ACC112 (cell line): ENCODE measurements around the gene GFI1.
"Not testable (repeated sequence)": the region's sequence is repeated elsewhere in the genome, so short reads cannot be mapped to it uniquely, and the experiment has no call there.

ENCODE experiments used
- H2AFZ ChIP-seq: fragments of 200-600 bp; sonication (generic); one replicate; pipeline ENCODE4 v1.6.0; 2017; ENCODE audit warnings: antibody characterized with exemption, low read length; ENCODE audit not compliant: unreplicated experiment
- H3K27ac ChIP-seq: fragments of 200-600 bp; sonication (generic); 2 replicates; pipeline ENCODE4 v1.5.1; 2014; ENCODE audit warnings: low read depth, mild to moderate bottlenecking, antibody characterized with exemption, low read length, moderate library complexity
- H3K27me3 ChIP-seq: fragments of 200-600 bp; sonication (generic); 2 replicates; pipeline ENCODE4 v1.6.1; 2014; ENCODE audit warnings: mild to moderate bottlenecking, antibody characterized with exemption, low read length, moderate library complexity, mixed read lengths; ENCODE audit not compliant: insufficient read depth
- H3K36me3 ChIP-seq: fragments of 200-600 bp; sonication (generic); 2 replicates; pipeline ENCODE4 v1.6.1; 2016; ENCODE audit warnings: mild to moderate bottlenecking, antibody characterized with exemption, low read length, moderate library complexity, mixed read lengths; ENCODE audit not compliant: insufficient read depth
- H3K4me1 ChIP-seq: fragments of 200-600 bp; sonication (generic); one replicate; pipeline ENCODE4 v1.6.1; 2016; ENCODE audit warnings: low read length, mixed read lengths; ENCODE audit not compliant: insufficient read depth, unreplicated experiment, control insufficient read depth
- H3K4me3 ChIP-seq: fragments of 200-600 bp; sonication (generic); 2 replicates; pipeline ENCODE4 v1.5.1; 2014; ENCODE audit warnings: mild to moderate bottlenecking, low read depth, low read length
- H3K79me2 ChIP-seq: fragments of 200-600 bp; sonication (generic); one replicate; pipeline ENCODE4 v1.6.0; 2016; ENCODE audit warnings: low read length; ENCODE audit not compliant: control insufficient read depth, unreplicated experiment, insufficient read depth

Gene GFI1

DNA sequence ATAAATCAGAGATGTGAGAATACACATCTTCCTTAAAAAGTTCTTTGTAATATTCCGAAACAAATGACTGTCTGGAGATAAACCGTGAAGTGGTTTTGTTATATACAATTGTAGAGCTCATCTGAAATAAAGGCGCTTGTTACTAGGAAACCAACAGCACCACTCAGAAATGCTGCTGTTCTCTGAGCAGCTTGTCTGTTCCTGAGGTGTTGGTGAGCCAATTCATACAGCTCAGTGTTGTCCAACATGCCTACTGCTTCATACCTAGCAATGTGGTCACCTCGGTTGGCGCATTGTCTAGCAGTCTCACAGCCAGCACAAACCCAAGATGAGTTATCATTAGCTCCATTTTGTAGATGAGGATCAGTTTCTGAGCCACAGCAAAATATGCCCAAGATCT, 44.4 kb downstream of the GFI1 start:
- no peak overlapping the region for H3K4me3 ChIP-seq
- no peak overlapping the region for H3K27ac ChIP-seq
- H3K27me3 ChIP-seq, result no peaks in the 10 kb centered on the region
- no peaks in the 10 kb centered on the region for H3K36me3 ChIP-seq
- no peaks in the 10 kb centered on the region for H3K79me2 ChIP-seq
- H2AFZ ChIP-seq, result no peak overlapping the region
- H3K4me1 ChIP-seq, result peaks cover 21% of the 10 kb centered on the region

DNA sequence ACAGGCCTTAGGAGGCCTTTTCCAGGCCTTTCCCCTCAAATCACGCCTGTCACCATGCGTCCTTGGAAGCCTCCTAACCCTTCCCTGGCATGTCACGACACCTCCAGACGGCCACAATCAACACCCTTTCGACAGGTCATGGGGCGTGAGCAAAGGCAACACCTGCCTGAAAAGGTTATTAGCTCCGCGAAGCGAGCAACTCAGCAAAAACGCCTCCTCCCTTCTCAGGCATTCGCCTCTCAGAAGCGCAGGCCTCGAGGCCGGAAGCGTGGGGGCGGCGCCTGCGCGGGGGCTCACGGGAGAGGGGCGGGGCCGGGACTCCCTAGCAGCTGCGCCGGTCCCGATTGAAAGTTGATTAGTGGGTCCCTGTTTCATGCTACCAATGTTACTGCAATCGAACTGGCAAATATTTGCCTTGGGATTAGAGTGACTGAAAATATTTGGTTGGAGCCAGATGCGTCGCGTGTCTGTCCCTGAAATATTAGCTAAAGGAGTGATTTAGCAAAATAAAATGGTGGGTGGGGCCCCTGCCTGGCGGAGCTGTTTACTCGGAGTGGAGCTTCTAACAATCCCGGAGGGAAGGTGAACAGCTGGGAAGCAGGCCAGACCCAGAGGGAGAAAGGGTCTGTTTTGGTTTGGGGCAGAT, 44.9 kb downstream of the GFI1 start:
- Histone ChIP-seq H3K27ac (no peak overlapping the region), H3K4me1 (peaks cover 17% of the 10 kb centered on the region), H3K4me3 (no peak overlapping the region), H3K27me3 (no peaks in the 10 kb centered on the region), H3K79me2 (no peaks in the 10 kb centered on the region), H2AFZ (no peak overlapping the region), H3K36me3 (no peaks in the 10 kb centered on the region)

DNA sequence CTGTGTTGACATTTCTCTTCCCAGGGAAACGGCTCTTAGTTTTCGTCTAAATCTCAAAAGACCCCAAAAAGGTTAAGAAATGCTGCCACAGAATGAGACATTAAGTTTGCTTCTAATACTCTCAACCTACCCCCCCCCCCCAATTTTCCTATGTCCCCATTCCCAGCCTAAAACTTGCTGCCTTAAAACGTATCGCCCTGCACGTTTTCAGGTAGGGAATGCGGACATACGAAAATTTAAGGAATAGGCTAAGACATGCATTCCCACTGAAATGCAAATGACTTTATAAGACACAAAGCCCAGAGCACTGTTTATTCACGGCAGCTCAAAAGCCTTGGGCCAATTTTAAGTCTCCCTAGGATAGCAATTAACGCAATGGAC, 45.4 kb downstream of the GFI1 start:
- H3K36me3 ChIP-seq, result no peaks in the 10 kb centered on the region
- H3K27me3 ChIP-seq, result no peaks in the 10 kb centered on the region
- H3K4me3 ChIP-seq, result no peak overlapping the region
- no peak overlapping the region for H2AFZ ChIP-seq
- peaks cover 12% of the 10 kb centered on the region for H3K4me1 ChIP-seq
- H3K79me2 ChIP-seq, result no peaks in the 10 kb centered on the region
- no peak overlapping the region for H3K27ac ChIP-seq

- H3K36me3 ChIP-seq, result no peaks in the 10 kb centered on the region
- H3K4me3 ChIP-seq, result no peak overlapping the region
- no peaks in the 10 kb centered on the region for H3K27me3 ChIP-seq
- H3K4me1 ChIP-seq, result peaks cover 4% of the 10 kb centered on the region
- no peak overlapping the region for H2AFZ ChIP-seq
- no peaks in the 10 kb centered on the region for H3K79me2 ChIP-seq
- no peak overlapping the region for H3K27ac ChIP-seq
Measured at GRCh38 chr1:92439291-92439690, 47.4 kb downstream of the GFI1 start.

DNA sequence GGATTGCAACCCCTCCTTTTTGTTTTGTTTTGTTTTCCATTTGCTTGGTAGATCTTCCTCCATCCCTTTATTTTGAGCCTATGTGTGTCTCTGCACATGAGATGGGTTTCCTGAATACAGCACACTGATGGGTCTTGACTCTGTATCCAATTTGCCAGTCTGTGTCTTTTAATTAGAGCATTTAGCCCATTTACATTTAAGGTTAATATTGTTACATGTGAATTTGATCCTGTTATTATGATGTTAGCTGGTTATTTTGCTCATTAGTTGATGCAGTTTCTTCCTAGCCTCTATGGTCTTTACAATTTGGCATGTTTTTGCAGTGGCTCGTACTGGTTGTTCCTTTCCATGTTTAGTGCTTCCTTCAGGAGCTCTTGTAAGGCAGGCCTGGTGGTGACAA, 52.2 kb downstream of the GFI1 start:
- not testable (repeated sequence) for H3K36me3 ChIP-seq, H3K27ac ChIP-seq, H3K4me3 ChIP-seq, H3K79me2 ChIP-seq, H3K4me1 ChIP-seq, H2AFZ ChIP-seq, H3K27me3 ChIP-seq

GRCh38 chr1:92430030-92430429, 56.7 kb downstream of the GFI1 start:
- H3K27me3 ChIP-seq, result no peaks in the 10 kb centered on the region
- no peak overlapping the region for H3K4me3 ChIP-seq
- no peak overlapping the region for H2AFZ ChIP-seq
- H3K4me1 ChIP-seq, result no peaks in the 10 kb centered on the region
- H3K79me2 ChIP-seq, result no peaks in the 10 kb centered on the region
- no peak overlapping the region for H3K27ac ChIP-seq
- H3K36me3 ChIP-seq, result no peaks in the 10 kb centered on the region

DNA sequence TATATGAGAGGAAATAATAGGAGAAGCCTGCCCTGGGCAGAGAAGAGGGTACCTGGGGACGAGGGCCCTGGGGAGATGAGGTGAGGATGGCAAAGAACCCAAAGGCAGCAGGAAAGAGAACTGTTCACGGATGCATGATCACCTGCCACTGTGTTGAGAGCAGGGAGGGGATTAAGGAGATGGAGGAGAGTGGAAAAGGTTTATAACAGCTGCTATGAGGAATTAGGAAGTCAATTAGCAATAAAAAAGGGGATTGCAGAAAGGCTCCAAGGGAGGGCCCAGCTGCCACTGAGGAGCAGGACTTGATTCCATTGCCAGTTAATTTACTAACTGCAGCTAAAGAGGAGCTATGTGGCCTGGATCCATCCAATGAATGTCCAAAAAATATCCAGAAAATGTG, 61.1 kb downstream of the GFI1 start:
- Histone ChIP-seq H3K4me3 (no peak overlapping the region), H3K36me3 (no peaks in the 10 kb centered on the region), H2AFZ (no peak overlapping the region), H3K4me1 (no peaks in the 10 kb centered on the region), H3K27ac (no peak overlapping the region), H3K27me3 (no peaks in the 10 kb centered on the region), H3K79me2 (no peaks in the 10 kb centered on the region)
